ENCODE data around the gene FPR3.

- no peak for TF ChIP-seq GATA3 (IDR thresholded peaks at IDR 0.05; ENCODE audit: low read depth, low read length)
- TF ChIP-seq GATA2 (IDR thresholded peaks at IDR 0.05; ENCODE audit: low read depth, low read length), result no peak
Measured at GRCh38 chr19:51808333-51808986, 13.5 kb downstream of the FPR3 start.
